Keratinocyte (primary cell): ENCODE data around the gene ITGBL1.

Experiments
- EZH2 ChIP-seq: IDR thresholded peaks from one replicate; pipeline ENCODE4 v1.6.1; 2012; ENCODE audit warnings: inconsistent platforms, mild to moderate bottlenecking, low read length, moderate library complexity
- TF ChIP-seq, protein P1 (sequence below), 3 experiments: IDR thresholded peaks in 1 of 3; conservative IDR thresholded peaks in 1 of 3; optimal IDR thresholded peaks in 1 of 3; 2 replicates in 2 of 3; 3 replicates in 1 of 3; pipeline versions ENCODE3 to v1.5.1; 2011; ENCODE audit warnings: low read length in 3 of 3, mild to moderate bottlenecking in 3 of 3, moderate library complexity in 2 of 3, control low read depth in 1 of 3, inconsistent platforms in 1 of 3; ENCODE audit not compliant: insufficient read depth in 2 of 3; ENCODE audit errors: extremely low read depth in 1 of 3

DNA sequence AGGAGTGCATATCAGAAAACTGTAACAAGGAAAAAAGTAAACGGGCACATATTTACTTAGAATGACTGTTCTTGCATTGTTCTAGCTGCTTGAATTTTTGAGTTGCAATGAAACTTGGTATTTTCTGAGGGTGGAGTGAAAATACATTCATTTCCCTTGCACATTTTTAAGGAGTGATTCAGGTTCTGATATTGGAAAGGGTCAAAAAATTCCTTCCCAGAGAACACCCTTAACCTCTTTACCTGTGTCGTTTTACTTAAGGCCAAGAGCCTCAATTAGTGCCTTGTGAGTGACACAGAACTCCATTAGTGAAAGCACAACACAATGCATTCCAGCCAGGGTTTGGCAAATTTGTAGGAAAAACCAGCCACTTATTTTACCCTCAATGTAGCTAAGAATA is 2.3 kb downstream of the ITGBL1 start:
- TF ChIP-seq, protein P1, sequence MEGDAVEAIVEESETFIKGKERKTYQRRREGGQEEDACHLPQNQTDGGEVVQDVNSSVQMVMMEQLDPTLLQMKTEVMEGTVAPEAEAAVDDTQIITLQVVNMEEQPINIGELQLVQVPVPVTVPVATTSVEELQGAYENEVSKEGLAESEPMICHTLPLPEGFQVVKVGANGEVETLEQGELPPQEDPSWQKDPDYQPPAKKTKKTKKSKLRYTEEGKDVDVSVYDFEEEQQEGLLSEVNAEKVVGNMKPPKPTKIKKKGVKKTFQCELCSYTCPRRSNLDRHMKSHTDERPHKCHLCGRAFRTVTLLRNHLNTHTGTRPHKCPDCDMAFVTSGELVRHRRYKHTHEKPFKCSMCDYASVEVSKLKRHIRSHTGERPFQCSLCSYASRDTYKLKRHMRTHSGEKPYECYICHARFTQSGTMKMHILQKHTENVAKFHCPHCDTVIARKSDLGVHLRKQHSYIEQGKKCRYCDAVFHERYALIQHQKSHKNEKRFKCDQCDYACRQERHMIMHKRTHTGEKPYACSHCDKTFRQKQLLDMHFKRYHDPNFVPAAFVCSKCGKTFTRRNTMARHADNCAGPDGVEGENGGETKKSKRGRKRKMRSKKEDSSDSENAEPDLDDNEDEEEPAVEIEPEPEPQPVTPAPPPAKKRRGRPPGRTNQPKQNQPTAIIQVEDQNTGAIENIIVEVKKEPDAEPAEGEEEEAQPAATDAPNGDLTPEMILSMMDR (optimal IDR thresholded peaks at IDR 0.05 in 1 of 3, IDR thresholded peaks at IDR 0.05 in 1 of 3, conservative IDR thresholded peaks at IDR 0.05 in 1 of 3; ENCODE audit: extremely low read depth in 1 of 3, insufficient read depth in 2 of 3, low read length in 3 of 3): no peak
- TF ChIP-seq EZH2: no peak
